H1 (cell line): ENCODE measurements around the gene SF3B1. TPM values are rescaled to one million over a fixed set of nuclear protein-coding genes. Genes with fewer than 3 reads are reported as not detected.
A peak's percentile ranks its signal among the peaks of the same experiment; 100 is the strongest.

ENCODE experiments used
- CTCF ChIA-PET: fragments of 300-600 bp; sonication (Branson Sonifier 250); formaldehyde crosslinking; loops from one replicate; lab custom pipeline; 2021; ENCODE audit not compliant: partially characterized antibody; lab: Charles Lee
- POLR2A ChIA-PET: fragments of 300-600 bp; sonication (Branson Sonifier 250); formaldehyde crosslinking; loops from one replicate; lab custom pipeline; 2021; ENCODE audit warnings: inconsistent platforms; ENCODE audit not compliant: partially characterized antibody; lab: Charles Lee
- DNase-seq, 2 experiments: peaks; one replicate each; pipeline versions ENCODE4 v3.0.0 to v3.0.0-alpha.2; 2010 to 2022; ENCODE audit warnings: low spot score in 2 of 2, low read depth in 1 of 2, mixed read lengths in 1 of 2
- FAIRE-seq: peaks from 2 replicates; lab custom pipeline; 2011; peaks lifted over from hg19 to GRCh38; lab: Jason Lieb, UNC
- H2AFZ ChIP-seq: 2 replicates; pipeline ENCODE4 v1.8.1; 2012; ENCODE audit warnings: low read length, inconsistent platforms
- H2AK5ac ChIP-seq: 2 replicates; pipeline ENCODE4 v1.6.1; 2013; ENCODE audit warnings: low read depth, low read length
- H2BK120ac ChIP-seq: replicated peaks from 2 replicates; pipeline ENCODE3; 2013; ENCODE audit warnings: low read depth, low read length, inconsistent platforms
- H2BK12ac ChIP-seq: 2 replicates; pipeline ENCODE4 v1.6.1; 2013; ENCODE audit warnings: low read depth, low read length
- H2BK15ac ChIP-seq: 2 replicates; pipeline ENCODE4 v1.6.1; 2013; ENCODE audit warnings: low read length
- H2BK20ac ChIP-seq: 2 replicates; pipeline ENCODE4 v1.6.1; 2013; ENCODE audit warnings: low read length
- H2BK5ac ChIP-seq: 2 replicates; pipeline ENCODE4 v1.6.1; 2013; ENCODE audit warnings: low read depth, low read length
- H3K14ac ChIP-seq: 2 replicates; pipeline ENCODE4 v1.6.1; 2013; ENCODE audit warnings: inconsistent platforms; ENCODE audit not compliant: insufficient read length
- H3K18ac ChIP-seq: 2 replicates; pipeline ENCODE4 v1.6.1; 2013; ENCODE audit warnings: low read length; ENCODE audit errors: extremely low read depth
- H3K23ac ChIP-seq: 2 replicates; pipeline ENCODE4 v1.6.1; 2013; ENCODE audit warnings: inconsistent platforms; ENCODE audit not compliant: insufficient read length
- H3K23me2 ChIP-seq: 2 replicates; pipeline ENCODE4 v1.6.1; 2013; ENCODE audit warnings: low read depth, low read length
- H3K27ac ChIP-seq: 2 replicates; pipeline ENCODE4 v1.6.1; 2011; ENCODE audit warnings: low read depth, low read length, inconsistent platforms
- H3K27me3 ChIP-seq, 4 experiments: replicated peaks in 1 of 4; 1 replicate in 1 of 4; 2 replicates in 3 of 4; pipeline versions ENCODE4 v1.6.1 to v1.8.1; 2011 to 2013; ENCODE audit warnings: low read length in 3 of 4, mild to moderate bottlenecking in 3 of 4, inconsistent platforms in 2 of 4, mixed read lengths in 2 of 4, moderate library complexity in 1 of 4; ENCODE audit not compliant: control insufficient read depth in 3 of 4, insufficient read depth in 3 of 4; ENCODE audit errors: extremely low read depth in 1 of 4
- H3K36me3 ChIP-seq, 4 experiments: 2 replicates each; pipeline versions ENCODE4 v1.6.1 to v1.8.1; 2011 to 2013; ENCODE audit warnings: mild to moderate bottlenecking in 4 of 4, low read length in 3 of 4, moderate library complexity in 2 of 4, control low read depth in 1 of 4, inconsistent platforms in 1 of 4; ENCODE audit not compliant: insufficient read depth in 4 of 4, control insufficient read depth in 2 of 4
- H3K4ac ChIP-seq: replicated peaks from 2 replicates; pipeline ENCODE3; 2013; ENCODE audit warnings: low read length, low read depth, mixed read lengths, inconsistent platforms; ENCODE audit not compliant: insufficient read length
- H3K4me1 ChIP-seq, 4 experiments: replicated peaks in 1 of 4; 1 replicate in 1 of 4; 2 replicates in 3 of 4; pipeline versions ENCODE4 v1.6.1 to v1.8.1; 2011 to 2013; ENCODE audit warnings: low read length in 3 of 4, inconsistent platforms in 2 of 4, mixed read lengths in 1 of 4; ENCODE audit not compliant: insufficient read depth in 4 of 4, control insufficient read depth in 3 of 4
- H3K4me2 ChIP-seq, 2 experiments: 2 replicates each; pipeline versions ENCODE4 v1.6.1 to v1.8.1; 2011 to 2013; ENCODE audit warnings: low read depth in 2 of 2, low read length in 2 of 2, control low read depth in 1 of 2, inconsistent platforms in 1 of 2, mild to moderate bottlenecking in 1 of 2; ENCODE audit not compliant: insufficient read depth in 1 of 2
- H3K4me3 ChIP-seq, 4 experiments: fragments of 200-600, 300-600 bp in 1 of 4; sonication (generic), shearing (Covaris generic), sonication (Bioruptor Twin) in 1 of 4; 2 replicates each; pipeline versions ENCODE4 v1.5.1 to v1.8.1; 2011 to 2016; ENCODE audit warnings: low read length in 4 of 4, low read depth in 3 of 4, control low read depth in 2 of 4, inconsistent platforms in 2 of 4, mild to moderate bottlenecking in 2 of 4, mixed read lengths in 1 of 4, moderate library complexity in 1 of 4; ENCODE audit not compliant: insufficient read depth in 2 of 4; ENCODE audit errors: extremely low read depth in 1 of 4
- H3K56ac ChIP-seq: replicated peaks from 2 replicates; pipeline ENCODE3; 2013; ENCODE audit warnings: low read depth, mild to moderate bottlenecking, mixed read lengths, low read length, inconsistent platforms; ENCODE audit not compliant: insufficient read length
- H3K79me1 ChIP-seq: 2 replicates; pipeline ENCODE4 v1.6.1; 2013; ENCODE audit warnings: low read depth, low read length, control low read depth
- H3K79me2 ChIP-seq, 2 experiments: 2 replicates each; pipeline versions ENCODE4 v1.6.1 to v1.8.1; 2012 to 2013; ENCODE audit warnings: low read length in 2 of 2, mild to moderate bottlenecking in 2 of 2, inconsistent platforms in 1 of 2; ENCODE audit not compliant: insufficient read depth in 2 of 2, control insufficient read depth in 1 of 2
- H3K9ac ChIP-seq, 4 experiments: replicated peaks in 1 of 4; 1 replicate in 1 of 4; 2 replicates in 3 of 4; pipeline versions ENCODE4 v1.6.1 to v1.8.1; 2011 to 2013; ENCODE audit warnings: low read depth in 3 of 4, low read length in 3 of 4, control low read depth in 2 of 4, mild to moderate bottlenecking in 2 of 4, moderate library complexity in 2 of 4, inconsistent platforms in 1 of 4; ENCODE audit errors: extremely low read depth in 1 of 4
- H3K9me3 ChIP-seq, 2 experiments: 2 replicates each; pipeline versions ENCODE4 v1.6.1 to v1.8.1; 2012 to 2013; ENCODE audit warnings: mild to moderate bottlenecking in 2 of 2, moderate library complexity in 2 of 2, control low read depth in 1 of 2, inconsistent platforms in 1 of 2, low read depth in 1 of 2, low read length in 1 of 2, mixed read lengths in 1 of 2; ENCODE audit not compliant: insufficient read depth in 2 of 2
- H4K20me1 ChIP-seq, 2 experiments: replicated peaks in 1 of 2; 2 replicates each; pipeline versions ENCODE3 to v1.8.1; 2011 to 2013; ENCODE audit warnings: inconsistent platforms in 2 of 2, low read length in 2 of 2, mild to moderate bottlenecking in 1 of 2; ENCODE audit not compliant: insufficient read depth in 2 of 2, control insufficient read depth in 1 of 2
- H4K5ac ChIP-seq: 2 replicates; pipeline ENCODE4 v1.6.1; 2013; ENCODE audit warnings: low read length, low read depth, mixed read lengths, inconsistent platforms; ENCODE audit not compliant: insufficient read length
- H4K8ac ChIP-seq: 2 replicates; pipeline ENCODE4 v1.8.0; 2013; ENCODE audit warnings: mild to moderate bottlenecking, moderate library complexity, low read length, inconsistent platforms; ENCODE audit not compliant: insufficient read depth; ENCODE audit errors: extremely low read depth
- H4K91ac ChIP-seq: replicated peaks from 2 replicates; pipeline ENCODE3; 2013; ENCODE audit warnings: low read length, mixed read lengths, inconsistent platforms; ENCODE audit not compliant: insufficient read length
- POLR2AphosphoS5 ChIP-seq: IDR thresholded peaks from 2 replicates; pipeline ENCODE4 v1.6.1; 2011; ENCODE audit warnings: low read depth, low read length
- TCF12 ChIP-seq: IDR thresholded peaks from 2 replicates; pipeline ENCODE4 v1.6.1; 2011; ENCODE audit warnings: low read depth, mild to moderate bottlenecking, low read length
- YY1 ChIP-seq: IDR thresholded peaks from 2 replicates; pipeline ENCODE4 v1.6.1; 2011; ENCODE audit warnings: low read depth, mild to moderate bottlenecking, low read length
- WGBS, 2 experiments: shearing (Covaris generic) in 1 of 2; methylation state at CpG; one replicate each; pipeline versions ENCODE4 v1.1.6 to v1.1.7; 2013 to 2015; ENCODE audit warnings: low lambda C conversion rate in 2 of 2, mixed read lengths in 2 of 2, inconsistent platforms in 1 of 2, low coverage in 1 of 2, missing lambda C conversion rate in 1 of 2; ENCODE audit not compliant: insufficient replicate concordance in 2 of 2, insufficient coverage in 1 of 2, insufficient read length in 1 of 2; ENCODE audit errors: extremely low coverage in 1 of 2, missing lambda C conversion rate in 1 of 2; 5-methylcytosine and 5-hydroxymethylcytosine counted together
- polyA plus RNA-seq, 7 experiments: library from polyadenylated mRNA; depleted of rRNA in 3 of 7; stranded (reverse) in 5 of 7; unstranded in 2 of 7; fragments of >200 nt in 5 of 7; fragments of 200-250 nt in 2 of 7; gene quantifications; 1 replicate in 5 of 7; 2 replicates in 1 of 7; 4 replicates in 1 of 7; pipeline versions ENCODE4 v1.2.1 to v1.2.3, GENCODE V29; 2011 to 2013; ENCODE audit warnings: missing spikeins in 2 of 7, mixed read lengths in 2 of 7
- total RNA-seq: library from RNA; stranded (reverse); fragmentation: NEBNext Ultra II Directional; extraction: Animal tissue kit (Norgen Biotek cat#: 25700); gene quantifications from 2 replicates; pipeline ENCODE4 v1.2.1, GENCODE V29; 2021

The SF3B1 gene
- total and polyA plus RNA-seq, 2 of the 8 experiments (the other 6 are each of a cell fraction or from before 2014, with no cell fraction given), result 320 to 403 TPM

- Histone ChIP-seq H4K5ac (no peak overlapping the region), H3K4me1 (no peaks in the 10 kb centered on the region), H3K4me2 (no peak overlapping the region), H3K9ac (no peak overlapping the region), H2AK5ac (no peak overlapping the region), H3K36me3 (peaks cover 0 to 31% (median 16%) of the 10 kb centered on the region in 4 experiments), H4K91ac (no peak overlapping the region), H3K9me3 (no peaks in the 10 kb centered on the region), H2BK12ac (no peak overlapping the region), H4K8ac (no peak overlapping the region), H2BK5ac (no peak overlapping the region), H2BK20ac (no peak overlapping the region), H2BK120ac (no peak overlapping the region), H3K23me2 (no peaks in the 10 kb centered on the region), H3K79me2 (no peaks in the 10 kb centered on the region), H3K23ac (no peak overlapping the region), H3K18ac (no peak overlapping the region), H2BK15ac (no peak overlapping the region), H3K14ac (no peak overlapping the region), H3K4ac (no peak overlapping the region), H3K56ac (no peak overlapping the region), H2AFZ (no peak overlapping the region), H4K20me1 (peaks cover 0 to 5% of the 10 kb centered on the region in 2 experiments), H3K27me3 (no peaks in the 10 kb centered on the region), H3K79me1 (no peaks in the 10 kb centered on the region), H3K27ac (no peak overlapping the region), H3K4me3 (no peak overlapping the region)
- DNase-seq (no peak), FAIRE-seq (no peak)
- TF ChIP-seq TCF12 (no peak), POLR2AphosphoS5 (peak; percentile 55; the same call in 1 of the 2 replicates), YY1 (peak; percentile 51; the same call in 1 of the 2 replicates)
- WGBS, 2 experiments, result 87% methylated on average over 5 of the region's 5 CpGs; no CpG with 5 or more reads in 1 of the 2 experiments
- CTCF ChIA-PET, result interaction anchor here (0.8 to 1.0 kb wide), 3 partner anchors 21 to 103 kb away, joined by 3 read pairs; no protein-coding TSS in a partner anchor
- POLR2A ChIA-PET, result interaction anchor here (0.6 to 3.5 kb wide), 9 partner anchors 9 to 590 kb away, joined by 3 to 11 read pairs (median 3); partner anchors contain the start of gene GTF3C3
Observed at GRCh38 chr2:197388866-197389587, 45.8 kb downstream of the SF3B1 start.
